Stimulated activated CD8-positive, alpha-beta memory T cell treated with anti-CD3 and anti-CD28 coated beads, Interleukin-4, amount 100 ng/mL, for 1 hour (primary cell): ENCODE results near the gene SH3RF3.

ENCODE experiments used
- DNase-seq, 2 donors: peaks; one replicate each; pipeline ENCODE4 v3.0.0-alpha.2; 2020; ENCODE audit warnings: low read depth in 2 of 2, low spot score in 1 of 2

Gene SH3RF3

GRCh38 chr2:109199790-109200189, 70.8 kb downstream of the SH3RF3 start:
- DNase-seq: no peak

GRCh38 chr2:109200616-109201464, 71.8 kb downstream of the SH3RF3 start:
- no peak for DNase-seq

GRCh38 chr2:109201465-109202327, 72.7 kb downstream of the SH3RF3 start:
- no peak for DNase-seq

GRCh38 chr2:109202486-109202885, 73.5 kb downstream of the SH3RF3 start:
- no peak for DNase-seq

GRCh38 chr2:109203246-109204011, 74.4 kb downstream of the SH3RF3 start:
- no peak for DNase-seq

- no peak for DNase-seq
Measured at GRCh38 chr2:109204412-109204811, 75.4 kb downstream of the SH3RF3 start.

- DNase-seq: no peak
Measured at GRCh38 chr2:109205447-109205846, 76.4 kb downstream of the SH3RF3 start.

- no peak for DNase-seq
Measured at GRCh38 chr2:109206569-109207146, 77.7 kb downstream of the SH3RF3 start.

GRCh38 chr2:109207176-109207575, 78.2 kb downstream of the SH3RF3 start:
- no peak for DNase-seq

GRCh38 chr2:109208071-109208950, 79.3 kb downstream of the SH3RF3 start:
- DNase-seq: no peak

- DNase-seq: no peak
Measured at GRCh38 chr2:109208951-109209335, 79.9 kb downstream of the SH3RF3 start.

GRCh38 chr2:109209412-109209811, 80.4 kb downstream of the SH3RF3 start:
- DNase-seq: no peak

GRCh38 chr2:109209941-109210340, 80.9 kb downstream of the SH3RF3 start:
- DNase-seq: no peak

GRCh38 chr2:109210431-109211200, 81.6 kb downstream of the SH3RF3 start:
- DNase-seq: no peak

- DNase-seq: no peak
Measured at GRCh38 chr2:109211315-109211714, 82.3 kb downstream of the SH3RF3 start.

- no peak for DNase-seq
Measured at GRCh38 chr2:109212836-109213563, 84.0 kb downstream of the SH3RF3 start.

- DNase-seq: peak; percentile 19 to 34
Measured at GRCh38 chr2:109213646-109214433, 84.8 kb downstream of the SH3RF3 start.
